ENCODE data around the gene TBC1D8. TPM values are rescaled to one million over a fixed set of nuclear protein-coding genes. Genes with fewer than 3 reads are reported as not detected.

TBC1D8 gene
- total and polyA plus RNA-seq, 2 of the 13 experiments (the other 11 are each of a cell fraction or from before 2014, with no cell fraction given), result 45.1 to 95.4 TPM

DNA sequence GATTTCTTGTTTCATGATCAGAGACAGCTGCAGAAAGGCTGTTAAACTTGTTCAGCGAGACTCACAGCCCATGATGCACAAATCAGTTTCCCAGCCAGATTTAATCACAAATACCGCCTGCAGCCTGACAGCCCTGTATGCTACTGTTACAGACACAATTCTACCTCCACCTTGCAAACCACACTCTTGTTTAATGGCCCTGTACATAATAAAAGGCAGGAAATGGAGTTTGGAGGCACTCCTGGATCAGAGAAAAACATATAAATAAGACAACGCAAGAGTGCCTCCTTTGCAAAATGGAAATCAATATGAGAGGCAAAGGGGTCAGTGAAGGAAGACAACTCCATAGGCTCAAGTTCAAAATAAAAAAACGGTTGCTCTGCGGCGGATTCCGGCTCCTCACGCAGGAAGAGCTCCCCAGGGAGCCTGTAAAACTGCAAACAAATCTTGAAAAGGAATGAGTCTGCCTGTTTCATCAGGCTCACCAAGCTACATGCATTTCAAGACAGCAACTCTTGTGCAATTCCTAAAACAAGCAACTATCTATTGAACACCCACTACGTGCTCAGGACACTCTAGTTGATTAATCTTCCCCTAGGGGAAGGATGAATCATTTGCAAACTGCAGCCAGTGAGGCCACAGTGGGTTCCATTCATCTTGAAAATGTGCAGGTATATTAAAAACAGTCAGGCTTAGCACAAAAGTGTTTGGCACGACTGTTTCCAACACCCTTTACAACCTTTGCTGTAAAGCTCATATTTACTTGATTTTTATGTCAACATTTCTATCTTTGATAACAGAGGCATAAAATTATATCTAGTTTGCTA lies 37.5 kb downstream of the TBC1D8 start (continued):
- TF ChIP-seq TBX2 (CRISPR knock-in tag; IDR thresholded peaks at IDR 0.05; ENCODE audit: borderline replicate concordance) (peak; percentile 84), MTA3 (CRISPR knock-in tag; IDR thresholded peaks at IDR 0.05) (no peak), FOXJ3 (CRISPR knock-in tag; IDR thresholded peaks at IDR 0.05; ENCODE audit: borderline replicate concordance) (peak; percentile 38; the same call in 1 of the 2 replicates), STAG1 (CRISPR knock-in tag; IDR thresholded peaks at IDR 0.05) (peak; percentile 15; the same call in 1 of the 2 replicates), ZNF605 (CRISPR knock-in tag; IDR thresholded peaks at IDR 0.05) (peak; percentile 70; the same call in 1 of the 2 replicates), HOXA3 (CRISPR knock-in tag; IDR thresholded peaks at IDR 0.05) (peak; percentile 24; the same call in 1 of the 2 replicates), ZNF3 (CRISPR knock-in tag; IDR thresholded peaks at IDR 0.05) (0 out of 2 replicates have a peak, but pooled peaks have one; percentile 6), SOX5 (CRISPR knock-in tag; IDR thresholded peaks at IDR 0.05; ENCODE audit: borderline replicate concordance) (peak; percentile 82; the same call in 1 of the 2 replicates), TARDBP (CRISPR knock-in tag; IDR thresholded peaks at IDR 0.05) (peak; percentile 87), FOSL2 (CRISPR knock-in tag; IDR thresholded peaks at IDR 0.05) (peak; percentile 96), ZNF460 (CRISPR knock-in tag; IDR thresholded peaks at IDR 0.05; ENCODE audit: borderline replicate concordance) (no peak), NFIB (CRISPR knock-in tag; IDR thresholded peaks at IDR 0.05; ENCODE audit: borderline replicate concordance) (no peak), GATAD1 (CRISPR knock-in tag; IDR thresholded peaks at IDR 0.05) (peak; percentile 56; the same call in 1 of the 2 replicates), HDAC1 (CRISPR knock-in tag; IDR thresholded peaks at IDR 0.05) (peak; percentile 56; the same call in 1 of the 2 replicates), FOXA1 (IDR thresholded peaks at IDR 0.05) (no peak), FOXA1 (CRISPR knock-in tag; IDR thresholded peaks at IDR 0.05) (peak; percentile 77), POGZ (CRISPR knock-in tag; IDR thresholded peaks at IDR 0.05) (peak; percentile 63; the same call in 1 of the 2 replicates), PHF5A (CRISPR knock-in tag; IDR thresholded peaks at IDR 0.05; ENCODE audit: low read depth, unreplicated experiment) (peak; percentile 73), PHF21A (CRISPR knock-in tag; IDR thresholded peaks at IDR 0.05) (peak; percentile 92), PATZ1 (CRISPR knock-in tag; IDR thresholded peaks at IDR 0.05) (peak; percentile 56)
- TF ChIP-seq, protein P1, sequence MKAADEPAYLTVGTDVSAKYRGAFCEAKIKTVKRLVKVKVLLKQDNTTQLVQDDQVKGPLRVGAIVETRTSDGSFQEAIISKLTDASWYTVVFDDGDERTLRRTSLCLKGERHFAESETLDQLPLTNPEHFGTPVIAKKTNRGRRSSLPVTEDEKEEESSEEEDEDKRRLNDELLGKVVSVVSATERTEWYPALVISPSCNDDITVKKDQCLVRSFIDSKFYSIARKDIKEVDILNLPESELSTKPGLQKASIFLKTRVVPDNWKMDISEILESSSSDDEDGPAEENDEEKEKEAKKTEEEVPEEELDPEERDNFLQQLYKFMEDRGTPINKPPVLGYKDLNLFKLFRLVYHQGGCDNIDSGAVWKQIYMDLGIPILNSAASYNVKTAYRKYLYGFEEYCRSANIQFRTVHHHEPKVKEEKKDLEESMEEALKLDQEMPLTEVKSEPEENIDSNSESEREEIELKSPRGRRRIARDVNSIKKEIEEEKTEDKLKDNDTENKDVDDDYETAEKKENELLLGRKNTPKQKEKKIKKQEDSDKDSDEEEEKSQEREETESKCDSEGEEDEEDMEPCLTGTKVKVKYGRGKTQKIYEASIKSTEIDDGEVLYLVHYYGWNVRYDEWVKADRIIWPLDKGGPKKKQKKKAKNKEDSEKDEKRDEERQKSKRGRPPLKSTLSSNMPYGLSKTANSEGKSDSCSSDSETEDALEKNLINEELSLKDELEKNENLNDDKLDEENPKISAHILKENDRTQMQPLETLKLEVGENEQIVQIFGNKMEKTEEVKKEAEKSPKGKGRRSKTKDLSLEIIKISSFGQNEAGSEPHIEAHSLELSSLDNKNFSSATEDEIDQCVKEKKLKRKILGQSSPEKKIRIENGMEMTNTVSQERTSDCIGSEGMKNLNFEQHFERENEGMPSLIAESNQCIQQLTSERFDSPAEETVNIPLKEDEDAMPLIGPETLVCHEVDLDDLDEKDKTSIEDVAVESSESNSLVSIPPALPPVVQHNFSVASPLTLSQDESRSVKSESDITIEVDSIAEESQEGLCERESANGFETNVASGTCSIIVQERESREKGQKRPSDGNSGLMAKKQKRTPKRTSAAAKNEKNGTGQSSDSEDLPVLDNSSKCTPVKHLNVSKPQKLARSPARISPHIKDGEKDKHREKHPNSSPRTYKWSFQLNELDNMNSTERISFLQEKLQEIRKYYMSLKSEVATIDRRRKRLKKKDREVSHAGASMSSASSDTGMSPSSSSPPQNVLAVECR (CRISPR knock-in tag; IDR thresholded peaks at IDR 0.05; ENCODE audit: borderline replicate concordance), result peak; percentile 44; the same call in 1 of the 2 replicates
- TF ChIP-seq, protein P2, sequence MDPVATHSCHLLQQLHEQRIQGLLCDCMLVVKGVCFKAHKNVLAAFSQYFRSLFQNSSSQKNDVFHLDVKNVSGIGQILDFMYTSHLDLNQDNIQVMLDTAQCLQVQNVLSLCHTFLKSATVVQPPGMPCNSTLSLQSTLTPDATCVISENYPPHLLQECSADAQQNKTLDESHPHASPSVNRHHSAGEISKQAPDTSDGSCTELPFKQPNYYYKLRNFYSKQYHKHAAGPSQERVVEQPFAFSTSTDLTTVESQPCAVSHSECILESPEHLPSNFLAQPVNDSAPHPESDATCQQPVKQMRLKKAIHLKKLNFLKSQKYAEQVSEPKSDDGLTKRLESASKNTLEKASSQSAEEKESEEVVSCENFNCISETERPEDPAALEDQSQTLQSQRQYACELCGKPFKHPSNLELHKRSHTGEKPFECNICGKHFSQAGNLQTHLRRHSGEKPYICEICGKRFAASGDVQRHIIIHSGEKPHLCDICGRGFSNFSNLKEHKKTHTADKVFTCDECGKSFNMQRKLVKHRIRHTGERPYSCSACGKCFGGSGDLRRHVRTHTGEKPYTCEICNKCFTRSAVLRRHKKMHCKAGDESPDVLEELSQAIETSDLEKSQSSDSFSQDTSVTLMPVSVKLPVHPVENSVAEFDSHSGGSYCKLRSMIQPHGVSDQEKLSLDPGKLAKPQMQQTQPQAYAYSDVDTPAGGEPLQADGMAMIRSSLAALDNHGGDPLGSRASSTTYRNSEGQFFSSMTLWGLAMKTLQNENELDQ (CRISPR knock-in tag; IDR thresholded peaks at IDR 0.05; ENCODE audit: borderline replicate concordance), result no peak

Data from HepG2 (cell line).